WTC11 (cell line): ENCODE measurements around the gene FRMD4A. TPM values are rescaled to one million over a fixed set of nuclear protein-coding genes. Genes with fewer than 3 reads are reported as not detected.

Source experiments
- ATAC-seq: fragments of 200-7000 bp; cut with Tn5 transposase; 2 replicates; pipeline ENCODE4 v1.10.0; 2021; ENCODE audit warnings: mild to moderate bottlenecking, moderate library complexity
- CTCF ChIA-PET: fragments of 300-600 bp; sonication (Branson Sonifier 250); formaldehyde crosslinking; loops from one replicate; lab custom pipeline; 2021; ENCODE audit warnings: antibody characterized with exemption; lab: Charles Lee
- POLR2A ChIA-PET: fragments of 350-600 bp; sonication (Branson Sonifier 250); formaldehyde crosslinking; loops from one replicate; lab custom pipeline; 2021; ENCODE audit warnings: antibody characterized with exemption; lab: Charles Lee
- DNase-seq: peaks from one replicate; pipeline ENCODE4 v3.0.0; 2021; ENCODE audit warnings: low spot score
- H3K27ac Mint-ChIP-seq: 2 replicates; pipeline ENCODE4 v1.8.0; 2021; ENCODE audit warnings: mixed read lengths
- H3K27me3 Mint-ChIP-seq: 2 replicates; pipeline ENCODE4 v1.8.0; 2021; ENCODE audit warnings: low read depth, mild to moderate bottlenecking, moderate library complexity, mixed read lengths
- H3K36me3 Mint-ChIP-seq: 2 replicates; pipeline ENCODE4 v1.8.0; 2021; ENCODE audit warnings: mixed read lengths
- H3K4me1 Mint-ChIP-seq: 2 replicates; pipeline ENCODE4 v1.8.0; 2022; ENCODE audit warnings: mixed read lengths
- H3K4me3 Mint-ChIP-seq: 2 replicates; pipeline ENCODE4 v1.8.0; 2021; ENCODE audit warnings: mild to moderate bottlenecking, moderate library complexity, mixed read lengths
- H3K9me3 Mint-ChIP-seq: 2 replicates; pipeline ENCODE4 v1.8.0; 2021; ENCODE audit warnings: mixed read lengths
- ATF1 ChIP-seq: sonication (generic); formaldehyde crosslinking; IDR thresholded peaks from 2 replicates; pipeline ENCODE4 v1.8.1; 2023; ENCODE audit warnings: mild to moderate bottlenecking, moderate library complexity, missing genetic modification reagents
- GTF2I ChIP-seq: fragments of 250-450 bp; sonication (Bioruptor Pico); conservative IDR thresholded peaks from 2 replicates; pipeline ENCODE4 v1.4.0; 2021; ENCODE audit warnings: mild to moderate bottlenecking
- HMGA2 ChIP-seq: fragments of 250-450 bp; sonication (Bioruptor Pico); IDR thresholded peaks from 2 replicates; pipeline ENCODE4 v1.4.0; 2021; ENCODE audit warnings: mild to moderate bottlenecking, moderate library complexity
- KAT7 ChIP-seq: sonication (generic); formaldehyde crosslinking; IDR thresholded peaks from 2 replicates; pipeline ENCODE4 v1.8.1; 2023; ENCODE audit warnings: missing genetic modification reagents, mild to moderate bottlenecking, borderline replicate concordance
- MYBL2 ChIP-seq: sonication (generic); formaldehyde crosslinking; IDR thresholded peaks from 2 replicates; pipeline ENCODE4 v1.8.1; 2023; ENCODE audit warnings: mild to moderate bottlenecking, moderate library complexity, missing genetic modification reagents
- NFYB ChIP-seq: sonication (generic); formaldehyde crosslinking; conservative IDR thresholded peaks from 2 replicates; pipeline ENCODE4 v1.8.0; 2022; ENCODE audit warnings: low read depth, missing genetic modification reagents
- NR1H2 ChIP-seq: sonication (generic); formaldehyde crosslinking; IDR thresholded peaks from 2 replicates; pipeline ENCODE4 v1.9.0; 2021; ENCODE audit warnings: mild to moderate bottlenecking, moderate library complexity, missing genetic modification reagents
- NR2C2 ChIP-seq: sonication (generic); formaldehyde crosslinking; IDR thresholded peaks from 2 replicates; pipeline ENCODE4 v1.8.0; 2022; ENCODE audit warnings: mild to moderate bottlenecking, missing genetic modification reagents
- NR3C1 ChIP-seq: sonication (generic); formaldehyde crosslinking; conservative IDR thresholded peaks from 2 replicates; pipeline ENCODE4 v1.8.1; 2023; ENCODE audit warnings: low read depth, mild to moderate bottlenecking, missing genetic modification reagents
- PRRX2 ChIP-seq: fragments of 250-450 bp; sonication (Bioruptor Pico); IDR thresholded peaks from 2 replicates; pipeline ENCODE4 v1.8.0; 2021; ENCODE audit warnings: mild to moderate bottlenecking
- TCF7 ChIP-seq: sonication (generic); formaldehyde crosslinking; IDR thresholded peaks from 2 replicates; pipeline ENCODE4 v1.8.0; 2022; ENCODE audit warnings: mild to moderate bottlenecking, low read depth, missing genetic modification reagents, moderate library complexity
- TP53 ChIP-seq: sonication (generic); formaldehyde crosslinking; IDR thresholded peaks from 2 replicates; pipeline ENCODE4 v1.8.1; 2023; ENCODE audit warnings: mild to moderate bottlenecking, missing genetic modification reagents
- ZNF263 ChIP-seq: sonication (generic); formaldehyde crosslinking; IDR thresholded peaks from 2 replicates; pipeline ENCODE4 v1.8.1; 2022; ENCODE audit warnings: low read depth, mild to moderate bottlenecking, moderate library complexity, missing genetic modification reagents
- ZNF317 ChIP-seq: sonication (generic); formaldehyde crosslinking; IDR thresholded peaks from 2 replicates; pipeline ENCODE4 v1.8.1; 2023; ENCODE audit warnings: low read depth, mild to moderate bottlenecking, moderate library complexity, missing genetic modification reagents, borderline replicate concordance
- ZNF416 ChIP-seq: fragments of 250-450 bp; sonication (Bioruptor Pico); IDR thresholded peaks from 2 replicates; pipeline ENCODE4 v1.9.0; 2021; ENCODE audit warnings: mild to moderate bottlenecking, inconsistent platforms
- total RNA-seq: library from RNA; stranded (reverse); gene quantifications from 3 replicates; pipeline ENCODE4 v1.2.3, GENCODE V29; 2021
- TF ChIP-seq, protein P1 (sequence below): sonication (generic); formaldehyde crosslinking; IDR thresholded peaks from 2 replicates; pipeline ENCODE4 v1.8.1; 2022; ENCODE audit warnings: mild to moderate bottlenecking, moderate library complexity, missing genetic modification reagents
- TF ChIP-seq, protein P2 (sequence below): fragments of 200-600 bp; IDR thresholded peaks from 2 replicates; pipeline ENCODE4 v1.8.0; 2022; ENCODE audit warnings: antibody characterized with exemption
- TF ChIP-seq, protein P3 (sequence below): sonication (generic); formaldehyde crosslinking; IDR thresholded peaks from 2 replicates; pipeline ENCODE4 v1.8.0; 2022; ENCODE audit warnings: mild to moderate bottlenecking, missing genetic modification reagents
- TF ChIP-seq, protein P4 (sequence below): sonication (generic); formaldehyde crosslinking; IDR thresholded peaks from 2 replicates; pipeline ENCODE4 v1.8.1; 2023; ENCODE audit warnings: mild to moderate bottlenecking, moderate library complexity, missing genetic modification reagents
- TF ChIP-seq, protein P5 (sequence below): sonication (generic); formaldehyde crosslinking; IDR thresholded peaks from 2 replicates; pipeline ENCODE4 v1.8.1; 2023; ENCODE audit warnings: mild to moderate bottlenecking, missing genetic modification reagents, moderate library complexity
- TF ChIP-seq, protein P6 (sequence below): sonication (generic); formaldehyde crosslinking; IDR thresholded peaks from 2 replicates; pipeline ENCODE4 v1.8.0; 2022; ENCODE audit warnings: mild to moderate bottlenecking, missing genetic modification reagents
- TF ChIP-seq, protein P7 (sequence below): sonication (generic); formaldehyde crosslinking; conservative IDR thresholded peaks from 2 replicates; pipeline ENCODE4 v1.8.1; 2022; ENCODE audit warnings: mild to moderate bottlenecking, missing genetic modification reagents
- TF ChIP-seq, protein P8 (sequence below): sonication (generic); formaldehyde crosslinking; IDR thresholded peaks from 2 replicates; pipeline ENCODE4 v1.8.1; 2022; ENCODE audit warnings: mild to moderate bottlenecking, missing genetic modification reagents, moderate library complexity, borderline replicate concordance
- TF ChIP-seq, protein P9 (sequence below): sonication (generic); formaldehyde crosslinking; IDR thresholded peaks from 2 replicates; pipeline ENCODE4 v1.8.0; 2023; ENCODE audit warnings: missing genetic modification reagents
- TF ChIP-seq, protein P10 (sequence below): fragments of 250-450 bp; sonication (Bioruptor Pico); IDR thresholded peaks from 2 replicates; pipeline ENCODE4 v2.1.2; 2022; ENCODE audit warnings: mild to moderate bottlenecking, moderate library complexity

The FRMD4A gene
- total RNA-seq, 1 experiment from 2014 or later, result 35.5 TPM

DNA sequence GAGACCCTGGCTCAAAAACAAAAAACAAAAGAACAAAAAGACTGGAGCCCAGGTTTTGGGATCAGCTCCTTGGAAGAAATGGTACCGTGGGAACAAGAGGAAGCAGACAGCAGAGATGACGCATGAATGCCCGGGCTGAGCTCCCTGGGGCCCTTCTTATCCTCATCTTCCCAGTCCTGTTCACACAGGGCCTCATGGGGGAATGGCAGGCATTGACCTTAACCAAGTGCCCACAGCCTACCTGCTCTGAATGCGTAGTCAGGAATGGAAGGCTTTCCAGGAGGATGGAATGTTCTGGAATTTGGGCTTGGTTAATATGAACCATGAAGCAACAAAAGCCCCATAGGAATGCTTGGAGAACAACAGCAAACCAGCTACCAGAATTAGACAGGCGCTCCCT lies 589.3 kb downstream of the FRMD4A start:
- Mint-ChIP-seq H3K27me3 (no peaks in the 10 kb centered on the region), H3K4me1 (peaks cover 27% of the 10 kb centered on the region), H3K36me3 (no peaks in the 10 kb centered on the region), H3K27ac (no peak overlapping the region), H3K9me3 (no peaks in the 10 kb centered on the region), H3K4me3 (no peak overlapping the region)
- no peak for TF ChIP-seq TCF7 (CRISPR knock-in tag)
- TF ChIP-seq NR2C2 (CRISPR knock-in tag), result no peak
- no peak for TF ChIP-seq PRRX2
- TF ChIP-seq HMGA2 (CRISPR knock-in tag), result no peak
- TF ChIP-seq, protein P1, sequence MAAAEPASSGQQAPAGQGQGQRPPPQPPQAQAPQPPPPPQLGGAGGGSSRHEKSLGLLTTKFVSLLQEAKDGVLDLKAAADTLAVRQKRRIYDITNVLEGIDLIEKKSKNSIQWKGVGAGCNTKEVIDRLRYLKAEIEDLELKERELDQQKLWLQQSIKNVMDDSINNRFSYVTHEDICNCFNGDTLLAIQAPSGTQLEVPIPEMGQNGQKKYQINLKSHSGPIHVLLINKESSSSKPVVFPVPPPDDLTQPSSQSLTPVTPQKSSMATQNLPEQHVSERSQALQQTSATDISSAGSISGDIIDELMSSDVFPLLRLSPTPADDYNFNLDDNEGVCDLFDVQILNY (CRISPR knock-in tag), result no peak
- no peak for TF ChIP-seq ZNF416 (CRISPR knock-in tag)
- no peak for TF ChIP-seq NR3C1 (CRISPR knock-in tag)
- TF ChIP-seq NR1H2, result no peak
- no peak for TF ChIP-seq KAT7 (CRISPR knock-in tag)
- TF ChIP-seq, protein P2, sequence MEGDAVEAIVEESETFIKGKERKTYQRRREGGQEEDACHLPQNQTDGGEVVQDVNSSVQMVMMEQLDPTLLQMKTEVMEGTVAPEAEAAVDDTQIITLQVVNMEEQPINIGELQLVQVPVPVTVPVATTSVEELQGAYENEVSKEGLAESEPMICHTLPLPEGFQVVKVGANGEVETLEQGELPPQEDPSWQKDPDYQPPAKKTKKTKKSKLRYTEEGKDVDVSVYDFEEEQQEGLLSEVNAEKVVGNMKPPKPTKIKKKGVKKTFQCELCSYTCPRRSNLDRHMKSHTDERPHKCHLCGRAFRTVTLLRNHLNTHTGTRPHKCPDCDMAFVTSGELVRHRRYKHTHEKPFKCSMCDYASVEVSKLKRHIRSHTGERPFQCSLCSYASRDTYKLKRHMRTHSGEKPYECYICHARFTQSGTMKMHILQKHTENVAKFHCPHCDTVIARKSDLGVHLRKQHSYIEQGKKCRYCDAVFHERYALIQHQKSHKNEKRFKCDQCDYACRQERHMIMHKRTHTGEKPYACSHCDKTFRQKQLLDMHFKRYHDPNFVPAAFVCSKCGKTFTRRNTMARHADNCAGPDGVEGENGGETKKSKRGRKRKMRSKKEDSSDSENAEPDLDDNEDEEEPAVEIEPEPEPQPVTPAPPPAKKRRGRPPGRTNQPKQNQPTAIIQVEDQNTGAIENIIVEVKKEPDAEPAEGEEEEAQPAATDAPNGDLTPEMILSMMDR, result no peak
- TF ChIP-seq MYBL2 (CRISPR knock-in tag), result no peak
- TF ChIP-seq, protein P3, sequence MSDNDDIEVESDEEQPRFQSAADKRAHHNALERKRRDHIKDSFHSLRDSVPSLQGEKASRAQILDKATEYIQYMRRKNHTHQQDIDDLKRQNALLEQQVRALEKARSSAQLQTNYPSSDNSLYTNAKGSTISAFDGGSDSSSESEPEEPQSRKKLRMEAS (CRISPR knock-in tag), result no peak
- no peak for TF ChIP-seq ATF1 (CRISPR knock-in tag)
- CTCF ChIA-PET, result no interaction called here
- POLR2A ChIA-PET, result no interaction called here
- ATAC-seq (no peak), DNase-seq (no peak)

DNA sequence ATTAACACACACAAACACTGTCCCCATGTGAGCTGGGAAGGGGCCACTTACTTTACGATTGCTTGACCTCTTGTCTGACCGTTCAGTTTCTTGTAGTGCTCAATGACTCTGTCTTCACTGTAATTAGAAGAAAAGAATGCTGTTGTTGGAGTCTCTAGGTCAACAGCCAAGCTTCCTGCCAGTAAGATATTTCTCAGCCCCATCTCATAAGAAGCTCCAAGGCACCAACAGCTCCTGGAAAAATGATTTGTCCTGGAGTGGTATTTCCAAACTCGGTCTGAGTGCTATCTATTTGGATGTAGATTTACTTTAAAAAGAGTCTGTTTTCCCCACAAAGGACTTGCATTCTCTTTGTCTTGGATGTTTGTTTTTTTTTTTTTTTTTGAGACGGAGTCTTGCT lies 590.3 kb downstream of the FRMD4A start:
- Mint-ChIP-seq H3K4me3 (no peak overlapping the region), H3K27me3 (no peaks in the 10 kb centered on the region), H3K27ac (peak overlapping the region; percentile 50; the same call in 1 of the 2 replicates), H3K4me1 (peaks cover 34% of the 10 kb centered on the region), H3K36me3 (peaks cover 2% of the 10 kb centered on the region; the same call in 1 of the 2 replicates), H3K9me3 (no peaks in the 10 kb centered on the region)
- ATAC-seq, result no peak
- no peak for DNase-seq
- POLR2A ChIA-PET, result interaction anchor here (0.7 kb wide), 1 partner anchor 555 kb away, joined by 6 read pairs; no protein-coding TSS in a partner anchor
- TF ChIP-seq TCF7 (CRISPR knock-in tag) (no peak), NFYB (no peak), ZNF263 (no peak), ZNF317 (CRISPR knock-in tag) (no peak), GTF2I (no peak), TP53 (CRISPR knock-in tag) (no peak)
- TF ChIP-seq, protein P4, sequence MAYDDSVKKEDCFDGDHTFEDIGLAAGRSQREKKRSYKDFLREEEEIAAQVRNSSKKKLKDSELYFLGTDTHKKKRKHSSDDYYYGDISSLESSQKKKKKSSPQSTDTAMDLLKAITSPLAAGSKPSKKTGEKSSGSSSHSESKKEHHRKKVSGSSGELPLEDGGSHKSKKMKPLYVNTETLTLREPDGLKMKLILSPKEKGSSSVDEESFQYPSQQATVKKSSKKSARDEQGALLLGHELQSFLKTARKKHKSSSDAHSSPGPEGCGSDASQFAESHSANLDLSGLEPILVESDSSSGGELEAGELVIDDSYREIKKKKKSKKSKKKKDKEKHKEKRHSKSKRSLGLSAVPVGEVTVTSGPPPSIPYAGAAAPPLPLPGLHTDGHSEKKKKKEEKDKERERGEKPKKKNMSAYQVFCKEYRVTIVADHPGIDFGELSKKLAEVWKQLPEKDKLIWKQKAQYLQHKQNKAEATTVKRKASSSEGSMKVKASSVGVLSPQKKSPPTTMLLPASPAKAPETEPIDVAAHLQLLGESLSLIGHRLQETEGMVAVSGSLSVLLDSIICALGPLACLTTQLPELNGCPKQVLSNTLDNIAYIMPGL (CRISPR knock-in tag), result no peak
- TF ChIP-seq, protein P5, sequence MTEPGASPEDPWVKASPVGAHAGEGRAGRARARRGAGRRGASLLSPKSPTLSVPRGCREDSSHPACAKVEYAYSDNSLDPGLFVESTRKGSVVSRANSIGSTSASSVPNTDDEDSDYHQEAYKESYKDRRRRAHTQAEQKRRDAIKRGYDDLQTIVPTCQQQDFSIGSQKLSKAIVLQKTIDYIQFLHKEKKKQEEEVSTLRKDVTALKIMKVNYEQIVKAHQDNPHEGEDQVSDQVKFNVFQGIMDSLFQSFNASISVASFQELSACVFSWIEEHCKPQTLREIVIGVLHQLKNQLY (CRISPR knock-in tag), result no peak
- TF ChIP-seq, protein P6, sequence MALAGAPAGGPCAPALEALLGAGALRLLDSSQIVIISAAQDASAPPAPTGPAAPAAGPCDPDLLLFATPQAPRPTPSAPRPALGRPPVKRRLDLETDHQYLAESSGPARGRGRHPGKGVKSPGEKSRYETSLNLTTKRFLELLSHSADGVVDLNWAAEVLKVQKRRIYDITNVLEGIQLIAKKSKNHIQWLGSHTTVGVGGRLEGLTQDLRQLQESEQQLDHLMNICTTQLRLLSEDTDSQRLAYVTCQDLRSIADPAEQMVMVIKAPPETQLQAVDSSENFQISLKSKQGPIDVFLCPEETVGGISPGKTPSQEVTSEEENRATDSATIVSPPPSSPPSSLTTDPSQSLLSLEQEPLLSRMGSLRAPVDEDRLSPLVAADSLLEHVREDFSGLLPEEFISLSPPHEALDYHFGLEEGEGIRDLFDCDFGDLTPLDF, result no peak
- TF ChIP-seq, protein P7, sequence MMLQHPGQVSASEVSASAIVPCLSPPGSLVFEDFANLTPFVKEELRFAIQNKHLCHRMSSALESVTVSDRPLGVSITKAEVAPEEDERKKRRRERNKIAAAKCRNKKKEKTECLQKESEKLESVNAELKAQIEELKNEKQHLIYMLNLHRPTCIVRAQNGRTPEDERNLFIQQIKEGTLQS, result no peak
- TF ChIP-seq, protein P8, sequence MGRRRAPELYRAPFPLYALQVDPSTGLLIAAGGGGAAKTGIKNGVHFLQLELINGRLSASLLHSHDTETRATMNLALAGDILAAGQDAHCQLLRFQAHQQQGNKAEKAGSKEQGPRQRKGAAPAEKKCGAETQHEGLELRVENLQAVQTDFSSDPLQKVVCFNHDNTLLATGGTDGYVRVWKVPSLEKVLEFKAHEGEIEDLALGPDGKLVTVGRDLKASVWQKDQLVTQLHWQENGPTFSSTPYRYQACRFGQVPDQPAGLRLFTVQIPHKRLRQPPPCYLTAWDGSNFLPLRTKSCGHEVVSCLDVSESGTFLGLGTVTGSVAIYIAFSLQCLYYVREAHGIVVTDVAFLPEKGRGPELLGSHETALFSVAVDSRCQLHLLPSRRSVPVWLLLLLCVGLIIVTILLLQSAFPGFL (CRISPR knock-in tag), result no peak
- TF ChIP-seq, protein P9, sequence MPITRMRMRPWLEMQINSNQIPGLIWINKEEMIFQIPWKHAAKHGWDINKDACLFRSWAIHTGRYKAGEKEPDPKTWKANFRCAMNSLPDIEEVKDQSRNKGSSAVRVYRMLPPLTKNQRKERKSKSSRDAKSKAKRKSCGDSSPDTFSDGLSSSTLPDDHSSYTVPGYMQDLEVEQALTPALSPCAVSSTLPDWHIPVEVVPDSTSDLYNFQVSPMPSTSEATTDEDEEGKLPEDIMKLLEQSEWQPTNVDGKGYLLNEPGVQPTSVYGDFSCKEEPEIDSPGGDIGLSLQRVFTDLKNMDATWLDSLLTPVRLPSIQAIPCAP (CRISPR knock-in tag), result no peak
- TF ChIP-seq, protein P10, sequence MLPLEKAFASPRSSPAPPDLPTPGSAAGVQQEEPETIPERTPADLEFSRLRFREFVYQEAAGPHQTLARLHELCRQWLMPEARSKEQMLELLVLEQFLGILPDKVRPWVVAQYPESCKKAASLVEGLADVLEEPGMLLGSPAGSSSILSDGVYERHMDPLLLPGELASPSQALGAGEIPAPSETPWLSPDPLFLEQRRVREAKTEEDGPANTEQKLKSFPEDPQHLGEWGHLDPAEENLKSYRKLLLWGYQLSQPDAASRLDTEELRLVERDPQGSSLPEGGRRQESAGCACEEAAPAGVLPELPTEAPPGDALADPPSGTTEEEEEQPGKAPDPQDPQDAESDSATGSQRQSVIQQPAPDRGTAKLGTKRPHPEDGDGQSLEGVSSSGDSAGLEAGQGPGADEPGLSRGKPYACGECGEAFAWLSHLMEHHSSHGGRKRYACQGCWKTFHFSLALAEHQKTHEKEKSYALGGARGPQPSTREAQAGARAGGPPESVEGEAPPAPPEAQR (CRISPR knock-in tag), result no peak
- CTCF ChIA-PET, result no interaction called here
